Measurements from ENCODE around the gene TMEM141. TPM values are rescaled to one million over a fixed set of nuclear protein-coding genes. Genes with fewer than 3 reads are reported as not detected.

TMEM141 gene
- total and polyA plus RNA-seq, 10 of the 15 experiments (the other 5 are each of a cell fraction or from before 2014, with no cell fraction given), result 7.8 to 48.6 (median 34.4) TPM

DNA sequence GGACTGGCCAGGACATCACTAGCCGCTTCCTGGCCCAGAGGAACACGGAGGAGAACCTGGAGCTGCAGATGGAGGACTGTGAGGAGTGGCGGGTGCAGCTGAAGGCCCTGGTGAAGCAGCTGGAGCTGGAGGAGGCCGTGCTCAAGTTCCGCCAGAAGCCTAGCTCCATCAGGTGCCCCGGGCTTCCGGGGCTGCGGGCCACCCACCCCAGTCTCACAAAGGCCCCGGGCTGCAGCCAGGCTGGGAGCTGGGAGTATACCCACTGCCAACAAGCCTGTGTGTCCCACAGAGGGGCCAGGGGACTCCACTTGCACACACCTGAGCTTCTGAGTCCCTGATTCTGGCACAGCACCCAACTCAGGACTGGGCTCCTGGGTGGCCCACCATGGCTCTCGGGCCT lies 14.9 kb downstream of the TMEM141 start (continued):
- TF ChIP-seq CBX5 (IDR thresholded peaks at IDR 0.05; ENCODE audit: low read depth), result no peak

DNA sequence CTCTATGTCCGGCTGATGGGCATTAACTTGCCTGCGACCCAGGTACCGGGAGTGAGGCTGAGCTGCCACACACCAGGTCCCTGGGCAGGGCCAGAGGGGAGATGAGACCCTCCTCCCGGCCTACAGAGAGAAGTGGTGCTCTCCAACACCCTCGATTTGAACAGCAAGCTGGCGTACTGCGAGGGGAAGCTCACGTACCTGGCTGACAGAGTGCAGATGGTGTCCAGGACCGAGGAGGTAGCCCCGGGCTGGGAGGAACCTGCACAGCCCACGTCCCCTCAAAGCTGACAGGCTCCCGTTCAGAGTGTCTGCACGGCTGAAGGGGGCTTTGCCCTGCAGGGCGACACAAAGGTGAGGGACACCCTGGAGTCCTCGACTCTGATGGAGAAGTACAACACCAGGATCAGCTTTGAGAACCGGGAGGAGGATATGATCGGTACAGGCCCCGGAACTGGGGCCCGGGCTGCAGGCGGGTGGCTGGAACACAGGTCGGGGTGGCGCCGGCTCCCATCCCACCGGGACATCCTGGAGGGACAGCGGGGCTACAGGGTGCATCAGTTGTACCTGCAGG lies 15.6 kb downstream of the TMEM141 start:
- H2AFZ ChIP-seq (ENCODE audit: control insufficient read depth, low read depth, low read length), result no peak overlapping the region
- no peaks in the 10 kb centered on the region for H3K9me3 ChIP-seq (replicated peaks; ENCODE audit: control insufficient read depth, insufficient read depth, low read length)
- no TSS peak for BruUV-seq (replicated peaks)
- FAIRE-seq, result no peak
- ChIA-PET CTCF (interaction anchor here (1.1 to 4.4 kb wide), 9 partner anchors 13 to 387 kb away, joined by 3 to 15 read pairs (median 5); partner anchors contain the start of genes AJM1 and TMEM141), POLR2A (interaction anchor here (0.5 to 1.2 kb wide), 7 partner anchors 9 to 344 kb away, joined by 3 to 7 read pairs (median 4); no protein-coding TSS in a partner anchor), RAD21 (ENCODE audit: unreplicated experiment) (interaction anchor here (1.4 kb wide), 1 partner anchor 228 kb away, joined by 4 read pairs; no protein-coding TSS in a partner anchor), SMC1A (ENCODE audit: uncharacterized antibody, unreplicated experiment) (no interaction called here)
- WGBS (ENCODE audit: insufficient coverage, insufficient replicate concordance, low lambda C conversion rate, missing lambda C conversion rate), result 83% methylated on average over 25 of the region's 25 CpGs
- DNase-seq (ENCODE audit: low read depth, low spot score), result no peak
- TF ChIP-seq, protein P1, sequence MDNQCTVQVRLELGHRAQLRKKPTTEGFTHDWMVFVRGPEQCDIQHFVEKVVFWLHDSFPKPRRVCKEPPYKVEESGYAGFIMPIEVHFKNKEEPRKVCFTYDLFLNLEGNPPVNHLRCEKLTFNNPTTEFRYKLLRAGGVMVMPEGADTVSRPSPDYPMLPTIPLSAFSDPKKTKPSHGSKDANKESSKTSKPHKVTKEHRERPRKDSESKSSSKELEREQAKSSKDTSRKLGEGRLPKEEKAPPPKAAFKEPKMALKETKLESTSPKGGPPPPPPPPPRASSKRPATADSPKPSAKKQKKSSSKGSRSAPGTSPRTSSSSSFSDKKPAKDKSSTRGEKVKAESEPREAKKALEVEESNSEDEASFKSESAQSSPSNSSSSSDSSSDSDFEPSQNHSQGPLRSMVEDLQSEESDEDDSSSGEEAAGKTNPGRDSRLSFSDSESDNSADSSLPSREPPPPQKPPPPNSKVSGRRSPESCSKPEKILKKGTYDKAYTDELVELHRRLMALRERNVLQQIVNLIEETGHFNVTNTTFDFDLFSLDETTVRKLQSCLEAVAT (IDR thresholded peaks at IDR 0.05), result peak; percentile 28; the same call in 1 of the 2 replicates
- no peak for TF ChIP-seq SMC3 (IDR thresholded peaks at IDR 0.05; ENCODE audit: borderline replicate concordance, low read length)
- no peaks in the 10 kb centered on the region for H4K20me1 ChIP-seq (ENCODE audit: control insufficient read depth, insufficient read depth)
- H3K4me1 ChIP-seq (ENCODE audit: control insufficient read depth, insufficient read depth, low read length), result peaks cover 7% of the 10 kb centered on the region
- intact Hi-C loops (cut with micrococcal nuclease; ENCODE audit: unreplicated experiment), result loop anchor here (10.0 kb wide), 1 partner anchor 78 kb away; the partner anchor contains the start of gene TRAF2
- H3K27ac ChIP-seq (ENCODE audit: control insufficient read depth, insufficient read depth), result no peak overlapping the region
- peaks cover 0 to 4% of the 10 kb centered on the region in 2 experiments; a peak in 2 of 4 replicates for H3K36me3 ChIP-seq (ENCODE audit: control insufficient read depth in 2 of 2, insufficient read depth in 2 of 2, low read length in 1 of 2)
- H3K4me3 ChIP-seq, result peak overlapping the region; percentile 76
- no peaks in the 10 kb centered on the region for H3K27me3 ChIP-seq (replicated peaks in 1 of 2; ENCODE audit: control insufficient read depth in 2 of 2, insufficient read depth in 2 of 2, low read length in 1 of 2)
- in situ Hi-C loops (cut with MboI), result no loop called here
- H3K9ac ChIP-seq (ENCODE audit: control insufficient read depth, insufficient read depth, low read length), result peak overlapping the region; percentile 93
- no peak for ATAC-seq
- H3K4me2 ChIP-seq (ENCODE audit: control insufficient read depth, insufficient read depth), result peak overlapping the region; percentile 32
- H3K79me2 ChIP-seq (ENCODE audit: control insufficient read depth, insufficient read depth, low read length), result peaks cover 36% of the 10 kb centered on the region
